Adrenal gland (tissue), 12 donors: ENCODE measurements around the gene LRRD1. TPM values are rescaled to one million over a fixed set of nuclear protein-coding genes. Genes with fewer than 3 reads are reported as not detected.

Source experiments
- DNase-seq, 7 donors: peaks; one replicate each; pipeline ENCODE4 v3.0.0-alpha.2; 2019 to 2020
- H3K27ac ChIP-seq, 5 donors: fragments of 200-600 bp; sonication (generic) in 4 of 5; 1 replicate in 3 of 5; 2 replicates in 2 of 5; pipeline versions ENCODE4 v1.5.1 to v1.8.0; 2016 to 2020; ENCODE audit warnings: mild to moderate bottlenecking in 1 of 5
- H3K27me3 ChIP-seq: fragments of 200-600 bp; 2 replicates; pipeline ENCODE4 v1.8.0; 2021
- H3K36me3 ChIP-seq, 2 donors: fragments of 200-600 bp; replicated peaks in 1 of 2; 1 replicate in 1 of 2; 2 replicates in 1 of 2; pipeline versions ENCODE4 v1.5.1 to v1.8.0; 2018 to 2022
- H3K4me1 ChIP-seq, 2 donors: fragments of 200-600 bp; replicated peaks in 1 of 2; 1 replicate in 1 of 2; 2 replicates in 1 of 2; pipeline versions ENCODE4 v1.5.1 to v1.8.0; 2018 to 2021
- H3K4me3 ChIP-seq, 4 donors: fragments of 200-600 bp; sonication (generic) in 3 of 4; one replicate each; pipeline ENCODE4 v1.5.1; 2016 to 2018
- H3K9me3 ChIP-seq, 3 donors: fragments of 200-600 bp; sonication (generic) in 1 of 3; replicated peaks in 1 of 3; 1 replicate in 2 of 3; 2 replicates in 1 of 3; pipeline versions ENCODE4 v1.5.1 to v1.8.0; 2016 to 2021
- POLR2A ChIP-seq, 2 donors: fragments of 450-650 bp; IDR thresholded peaks; one replicate each; pipeline ENCODE4 v1.6.1; 2017; ENCODE audit warnings: antibody characterized with exemption in 2 of 2, mild to moderate bottlenecking in 2 of 2, moderate library complexity in 1 of 2
- WGBS, 4 donors: extraction: QIAGEN DNeasy Blood & Tissue Kit in 2 of 4; methylation state at CpG; one replicate each; pipeline versions ENCODE4 v1.1.5 to v1.1.7; 2013 to 2017; 5-methylcytosine and 5-hydroxymethylcytosine counted together
- intact Hi-C, 2 donors: fragments of 100-400 bp; cut with DNase I; formaldehyde crosslinking; loops; one replicate each; pipeline versions ENCODE4 v1.14.1 to v1.15.0; 2022 to 2023
- polyA plus RNA-seq, 3 donors: library from polyadenylated mRNA; stranded (reverse); fragments of 200-250 nt in 2 of 3; fragments of 350-450 nt in 1 of 3; fragmentation: Illumina TruSeq in 1 of 3; extraction: RNeasy Lipid Tissue Mini Kit (QIAGEN cat#74804) in 1 of 3; gene quantifications; one replicate each; pipeline ENCODE4 v1.2.3, GENCODE V29; 2013 to 2014
- total RNA-seq, 9 donors: library from RNA; depleted of rRNA in 4 of 9; stranded (reverse); fragments of >200 nt in 4 of 9; fragments of 120-200 nt in 1 of 9; fragmentation: NEBNext Ultra II Directional in 1 of 9; extraction: Animal tissue kit (Norgen Biotek cat#: 25700) in 1 of 9; gene quantifications; one replicate each; pipeline versions ENCODE4 v1.1.0 to v1.2.4, GENCODE V29; 2013 to 2023
- TF ChIP-seq, protein P1 (sequence below), 6 experiments: fragments of 450-650 bp in 4 of 6; fragments of 200-600 bp in 2 of 6; sonication (generic) in 1 of 6; IDR thresholded peaks; 1 replicate in 5 of 6; 2 replicates in 1 of 6; pipeline versions ENCODE4 v1.5.1 to v1.8.0; 2016 to 2021; ENCODE audit warnings: antibody characterized with exemption in 6 of 6, mild to moderate bottlenecking in 2 of 6, moderate library complexity in 1 of 6
- donor health status: healthy with polysubstance abuse.
- donor health status: Bipolar disorder and iron deficiency.
- donor health status: DM: yes; HTN: yes; CAD: no.
- donor health status: DM: no; HTN: no; CAD: no.
- donor health status: DM: no; HTN: no; CAD: no.
- donor health status: DM: yes; HTN: yes; CAD: no.

LRRD1 gene
- total and polyA plus RNA-seq, 12 donors = 0.07 to 0.50 (median 0.17) TPM; not detected in 4

DNA sequence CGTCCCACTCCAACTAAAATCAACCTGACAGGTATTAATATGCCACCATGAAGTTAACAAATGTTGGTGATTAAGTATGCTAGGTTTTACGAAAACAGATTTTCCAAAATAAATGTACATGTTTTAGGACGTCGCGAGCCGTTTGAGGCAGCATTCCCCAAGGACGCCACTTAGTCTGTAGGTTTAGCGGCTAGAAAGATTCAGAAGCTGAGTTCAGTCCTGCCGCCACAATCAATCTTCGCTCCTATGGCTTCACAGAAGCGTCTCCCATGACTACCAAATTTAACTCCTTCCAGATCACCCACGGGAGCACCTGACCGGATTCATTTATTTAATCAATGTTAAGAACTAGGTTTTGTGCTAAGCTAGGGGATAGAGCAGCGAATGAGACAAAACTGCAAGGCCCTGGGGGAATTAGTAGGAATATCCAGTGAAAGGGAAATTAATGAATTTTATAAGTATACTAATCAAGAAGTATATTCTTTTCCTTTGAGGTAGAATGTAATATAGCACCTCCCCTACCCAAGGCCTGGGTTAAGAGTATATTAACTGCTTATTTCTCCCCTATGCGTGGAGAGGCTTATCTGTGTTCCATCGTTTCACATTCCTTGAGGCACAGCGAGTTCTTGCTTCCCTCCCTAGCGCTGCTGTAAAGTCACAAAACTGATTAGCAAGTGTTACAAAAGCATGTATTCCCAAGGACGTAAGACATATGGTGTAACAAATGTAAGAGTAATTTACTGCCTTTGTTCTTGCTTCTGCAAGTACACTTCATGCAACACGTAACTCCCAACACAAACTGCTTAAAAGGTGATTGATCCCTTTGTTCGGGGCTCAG lies 43.7 kb downstream of the LRRD1 start:
- Histone ChIP-seq H3K27me3 (no peaks in the 10 kb centered on the region), H3K4me3 (peak overlapping the region; percentile 51 to 82 (median 58)), H3K27ac (peak overlapping the region; percentile 92 to 99 (median 97)), H3K4me1 (peaks cover 5 to 28% of the 10 kb centered on the region in 2 donors), H3K9me3 (no peaks in the 10 kb centered on the region), H3K36me3 (no peaks in the 10 kb centered on the region)
- 24 to 30% (median 29%) methylated on average over 21 of the region's 21 CpGs for WGBS, 4 donors
- peak; percentile 18 to 66 (median 30) for DNase-seq
- TF ChIP-seq, protein P1, sequence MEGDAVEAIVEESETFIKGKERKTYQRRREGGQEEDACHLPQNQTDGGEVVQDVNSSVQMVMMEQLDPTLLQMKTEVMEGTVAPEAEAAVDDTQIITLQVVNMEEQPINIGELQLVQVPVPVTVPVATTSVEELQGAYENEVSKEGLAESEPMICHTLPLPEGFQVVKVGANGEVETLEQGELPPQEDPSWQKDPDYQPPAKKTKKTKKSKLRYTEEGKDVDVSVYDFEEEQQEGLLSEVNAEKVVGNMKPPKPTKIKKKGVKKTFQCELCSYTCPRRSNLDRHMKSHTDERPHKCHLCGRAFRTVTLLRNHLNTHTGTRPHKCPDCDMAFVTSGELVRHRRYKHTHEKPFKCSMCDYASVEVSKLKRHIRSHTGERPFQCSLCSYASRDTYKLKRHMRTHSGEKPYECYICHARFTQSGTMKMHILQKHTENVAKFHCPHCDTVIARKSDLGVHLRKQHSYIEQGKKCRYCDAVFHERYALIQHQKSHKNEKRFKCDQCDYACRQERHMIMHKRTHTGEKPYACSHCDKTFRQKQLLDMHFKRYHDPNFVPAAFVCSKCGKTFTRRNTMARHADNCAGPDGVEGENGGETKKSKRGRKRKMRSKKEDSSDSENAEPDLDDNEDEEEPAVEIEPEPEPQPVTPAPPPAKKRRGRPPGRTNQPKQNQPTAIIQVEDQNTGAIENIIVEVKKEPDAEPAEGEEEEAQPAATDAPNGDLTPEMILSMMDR (IDR thresholded peaks at IDR 0.05) = peak in 1 of 6 experiments; percentile 4
- no peak for TF ChIP-seq POLR2A (IDR thresholded peaks at IDR 0.05)
- intact Hi-C loops = loop anchor here in 1 of 2 donors (10.0 kb wide), 1 partner anchor 250 kb away; the partner anchor contains the start of gene MTERF1

DNA sequence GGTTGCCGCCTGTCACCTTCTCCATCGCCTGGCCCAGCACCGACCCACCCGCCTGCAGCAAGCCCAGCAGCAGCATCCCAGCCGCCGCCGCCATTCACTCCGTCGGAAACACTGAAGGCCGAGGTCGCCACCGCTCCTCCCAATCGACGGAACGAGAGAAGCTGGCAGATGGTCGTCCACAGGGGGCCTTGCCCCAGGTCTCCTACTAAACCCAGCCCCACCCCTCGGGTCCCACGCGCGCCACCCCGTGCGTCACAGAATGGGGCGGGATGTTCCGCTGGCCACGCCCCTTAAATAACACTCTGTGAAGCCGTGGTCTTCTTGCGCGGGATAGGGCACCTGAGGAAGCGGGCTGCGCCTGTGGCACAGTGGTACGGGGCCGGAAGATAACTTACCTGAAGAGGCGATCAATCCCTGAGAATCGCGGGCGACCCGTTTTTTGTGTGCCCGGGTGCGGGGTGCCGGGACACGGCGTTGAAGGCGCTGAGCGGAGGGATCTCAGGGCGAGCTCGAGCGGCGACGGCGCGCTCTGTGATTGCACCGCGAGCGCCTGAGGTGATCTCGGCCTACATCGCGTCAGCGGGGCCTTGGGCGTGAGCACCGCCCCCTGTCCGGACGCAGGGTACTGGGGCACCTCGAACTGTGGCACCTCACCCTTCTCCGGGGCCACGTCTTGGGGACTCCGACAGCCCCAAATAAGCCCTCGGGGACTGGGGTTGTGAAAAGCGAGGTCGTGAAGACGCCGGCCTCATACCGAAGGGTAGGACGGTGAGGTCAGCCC lies 44.5 kb downstream of the LRRD1 start, which contains the start of gene CYP51A1:
Gene CYP51A1 (minus strand): TSS at position 207 of the 781 bp plus-strand sequence. CDS start 113 bp downstream, at position 94.
- no peaks in the 10 kb centered on the region for H3K9me3 ChIP-seq
- H3K27ac ChIP-seq = peak within 1 kb of the TSS; percentile 92 to 99 (median 97)
- peaks cover 0 to 7% of the 10 kb centered on the region in 2 donors for H3K36me3 ChIP-seq
- peaks cover 5 to 28% of the 10 kb centered on the region in 2 donors for H3K4me1 ChIP-seq
- TF ChIP-seq, protein P1 (IDR thresholded peaks at IDR 0.05) = peak in 4 of 6 experiments; percentile 5 to 26 (median 14)
- TF ChIP-seq POLR2A (IDR thresholded peaks at IDR 0.05) = peak; percentile 79 to 83
- peak; percentile 91 to 98 (median 95) for DNase-seq
- no peaks in the 10 kb centered on the region for H3K27me3 ChIP-seq
- 0% methylated on average over 17 to 73 of the region's 73 CpGs; no CpG with 5 or more reads in 1 of the 4 donors for WGBS, 4 donors
- intact Hi-C loops = loop anchor here in 1 of 2 donors (10.0 kb wide), 1 partner anchor 250 kb away; the partner anchor contains the start of gene MTERF1
- H3K4me3 ChIP-seq = peak within 1 kb of the TSS; percentile 51 to 82 (median 58)

DNA sequence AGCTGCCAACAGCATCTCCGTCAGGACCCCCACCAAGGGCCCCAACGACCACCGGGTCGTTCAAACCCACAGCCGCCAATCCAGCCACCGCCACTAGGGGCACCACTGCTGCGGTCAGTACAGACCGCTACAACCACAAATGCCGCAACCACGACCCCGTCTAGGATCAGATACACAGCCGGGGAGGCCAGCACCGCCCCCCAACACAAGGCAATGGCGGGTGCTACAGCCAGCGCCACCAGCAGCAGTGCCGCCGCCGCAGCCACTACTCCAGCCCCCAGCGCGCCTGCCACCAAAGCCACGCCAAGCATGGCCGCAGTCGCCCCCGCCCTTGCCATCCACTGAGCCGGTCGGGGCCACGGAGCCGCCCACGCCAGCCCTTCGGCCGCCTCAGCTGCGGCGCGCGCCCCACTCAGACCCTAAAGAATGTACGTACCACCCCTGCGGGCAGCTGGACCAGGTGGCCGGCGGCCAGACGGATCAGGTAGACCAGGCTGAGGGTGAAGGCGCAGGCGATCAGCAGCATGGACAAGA lies 45.1 kb downstream of the LRRD1 start:
- H3K9me3 ChIP-seq = no peaks in the 10 kb centered on the region
- peak overlapping the region; percentile 51 to 82 (median 58) for H3K4me3 ChIP-seq
- intact Hi-C loops = loop anchor here in 1 of 2 donors (10.0 kb wide), 1 partner anchor 249 kb away; the partner anchor contains the start of gene MTERF1
- WGBS, 4 donors = 0 to 1% (median 1%) methylated on average over 1 to 42 of the region's 42 CpGs; no CpG with 5 or more reads in 1 of the 4 donors
- H3K4me1 ChIP-seq = peaks cover 5 to 28% of the 10 kb centered on the region in 2 donors
- DNase-seq = peak; percentile 66 to 89 (median 80)
- no peak for TF ChIP-seq POLR2A (IDR thresholded peaks at IDR 0.05)
- TF ChIP-seq, protein P1 (IDR thresholded peaks at IDR 0.05) = peak; percentile 80 to 93 (median 86)
- peaks cover 0 to 12% of the 10 kb centered on the region in 2 donors for H3K36me3 ChIP-seq
- peak overlapping the region; percentile 92 to 99 (median 97) for H3K27ac ChIP-seq
- H3K27me3 ChIP-seq = no peaks in the 10 kb centered on the region
